ENCODE results near the gene LRMDA.
"Not testable (repeated sequence)": the region's sequence is repeated elsewhere in the genome, so short reads cannot be mapped to it uniquely, and the experiment has no call there.

The LRMDA gene

DNA sequence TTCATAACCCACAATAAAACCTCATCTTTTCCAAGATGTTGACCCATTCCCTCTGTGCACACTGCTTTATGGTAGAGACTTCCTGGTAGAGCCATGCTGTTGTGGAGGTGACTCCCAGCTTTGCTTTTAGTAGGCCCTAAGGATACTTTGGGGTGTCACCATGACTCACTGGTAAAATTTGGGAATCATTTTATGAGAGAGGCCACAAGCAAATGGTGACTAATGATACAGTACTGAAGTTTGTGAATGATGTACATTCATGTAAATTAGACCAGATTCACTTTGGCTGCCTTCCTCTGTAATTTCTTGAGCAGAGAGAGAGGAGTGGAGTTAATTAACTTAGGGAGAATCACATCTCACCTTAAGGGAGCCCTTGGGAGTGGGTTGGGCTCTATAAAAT, 686.5 kb downstream of the LRMDA start:
- no peak for DNase-seq (ENCODE audit: low read depth in 3 of 3)

DNA sequence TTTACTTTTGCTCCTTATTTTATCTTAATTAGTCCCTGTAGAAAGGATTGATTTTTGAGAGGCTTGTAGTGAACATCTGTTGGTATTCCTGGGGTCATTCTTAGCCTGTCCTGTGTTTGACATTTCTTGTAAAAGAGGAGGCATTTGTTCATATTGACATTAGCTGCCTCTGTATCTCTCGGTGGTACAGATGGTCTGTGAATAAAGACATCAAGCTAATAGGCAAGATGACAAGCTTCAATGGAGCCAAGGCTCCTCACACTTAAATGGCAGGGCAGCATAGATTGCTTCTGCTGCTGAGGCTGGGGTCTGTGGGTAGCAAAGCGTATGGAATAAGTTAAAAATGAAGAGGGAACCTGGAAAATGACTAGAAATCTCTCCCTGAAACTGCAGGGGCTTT, 687.6 kb downstream of the LRMDA start:
- no peak for DNase-seq (ENCODE audit: low read depth in 3 of 3)

DNA sequence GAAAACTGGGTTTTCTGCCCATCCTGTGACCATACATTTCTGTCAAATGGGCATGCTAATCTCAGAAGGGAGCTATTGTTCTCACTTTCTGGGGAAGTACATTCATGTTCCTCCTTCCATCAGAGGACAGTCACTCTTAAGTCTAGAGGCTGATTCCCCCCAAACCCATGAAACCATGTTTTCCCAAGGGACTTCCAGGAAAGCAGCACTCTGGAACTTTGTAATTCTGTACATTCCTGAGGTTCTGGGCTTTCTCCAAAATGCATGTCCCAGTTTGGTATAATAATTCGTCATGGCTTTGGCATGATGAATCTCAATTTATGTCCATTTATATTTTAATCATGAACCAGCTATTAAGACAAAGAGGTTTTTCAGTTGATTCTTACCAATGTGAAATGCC, 688.1 kb downstream of the LRMDA start:
- no peak for DNase-seq (ENCODE audit: low read depth in 3 of 3)

DNA sequence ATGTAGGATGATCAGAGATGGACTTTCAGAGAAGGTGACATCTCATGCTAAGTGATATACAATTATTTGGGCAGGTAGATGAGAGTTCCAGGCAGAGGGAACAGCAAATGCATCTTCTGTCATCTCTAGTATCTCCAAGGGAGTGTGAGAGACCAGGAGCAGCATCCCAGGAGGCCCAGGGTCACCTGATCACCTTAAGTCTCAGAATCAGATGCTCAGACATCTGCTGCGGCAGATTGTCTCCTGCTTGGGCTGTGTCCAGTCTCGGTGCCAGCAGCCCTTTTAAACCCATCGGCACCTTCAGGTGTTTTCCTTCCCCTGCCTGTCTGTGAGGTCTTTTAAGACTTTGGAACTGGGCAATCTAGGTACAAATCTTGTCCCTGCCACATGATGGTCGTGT, 690.6 kb downstream of the LRMDA start:
- DNase-seq (ENCODE audit: low read depth in 3 of 3): no peak

DNA sequence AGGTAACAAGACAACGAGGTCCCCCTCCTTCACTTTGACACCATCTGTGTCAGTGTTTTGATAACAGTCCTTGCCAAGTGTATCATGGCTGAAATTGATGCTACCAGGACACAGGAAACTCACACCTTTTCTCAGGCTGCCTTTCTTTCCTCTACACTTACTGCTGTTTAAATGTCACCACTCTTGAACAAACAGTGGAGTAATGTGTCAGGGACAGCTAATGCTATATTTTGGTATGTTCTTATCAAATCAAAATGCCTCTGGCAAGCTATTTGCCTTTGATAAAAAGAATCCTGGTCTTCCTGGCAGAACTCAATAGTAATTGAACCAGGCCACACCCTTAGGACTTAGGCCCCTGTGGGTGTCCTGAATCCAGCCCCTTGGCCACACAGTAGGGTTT, 692.9 kb downstream of the LRMDA start:
- no peak for DNase-seq (ENCODE audit: low read depth in 3 of 3)

DNA sequence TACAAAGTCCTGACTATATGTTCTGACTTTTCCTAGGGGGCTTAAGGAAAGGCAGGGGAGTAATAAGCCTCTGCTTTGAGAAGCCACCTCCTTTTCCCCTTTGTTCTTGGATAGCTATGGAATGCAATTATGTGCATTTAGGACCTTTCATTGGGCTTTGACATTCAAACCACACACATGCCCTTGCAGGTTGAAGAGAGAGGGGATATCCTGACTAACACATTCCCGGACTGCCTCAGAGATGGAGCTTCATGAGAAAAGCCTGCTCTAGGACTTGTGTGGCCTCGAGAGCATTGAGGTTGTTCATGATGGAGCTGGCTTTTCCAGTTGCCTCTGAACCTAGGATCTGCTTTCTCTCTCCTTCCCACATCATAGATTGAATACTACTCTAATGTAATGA, 694.5 kb downstream of the LRMDA start:
- DNase-seq (ENCODE audit: low read depth in 3 of 3): no peak

DNA sequence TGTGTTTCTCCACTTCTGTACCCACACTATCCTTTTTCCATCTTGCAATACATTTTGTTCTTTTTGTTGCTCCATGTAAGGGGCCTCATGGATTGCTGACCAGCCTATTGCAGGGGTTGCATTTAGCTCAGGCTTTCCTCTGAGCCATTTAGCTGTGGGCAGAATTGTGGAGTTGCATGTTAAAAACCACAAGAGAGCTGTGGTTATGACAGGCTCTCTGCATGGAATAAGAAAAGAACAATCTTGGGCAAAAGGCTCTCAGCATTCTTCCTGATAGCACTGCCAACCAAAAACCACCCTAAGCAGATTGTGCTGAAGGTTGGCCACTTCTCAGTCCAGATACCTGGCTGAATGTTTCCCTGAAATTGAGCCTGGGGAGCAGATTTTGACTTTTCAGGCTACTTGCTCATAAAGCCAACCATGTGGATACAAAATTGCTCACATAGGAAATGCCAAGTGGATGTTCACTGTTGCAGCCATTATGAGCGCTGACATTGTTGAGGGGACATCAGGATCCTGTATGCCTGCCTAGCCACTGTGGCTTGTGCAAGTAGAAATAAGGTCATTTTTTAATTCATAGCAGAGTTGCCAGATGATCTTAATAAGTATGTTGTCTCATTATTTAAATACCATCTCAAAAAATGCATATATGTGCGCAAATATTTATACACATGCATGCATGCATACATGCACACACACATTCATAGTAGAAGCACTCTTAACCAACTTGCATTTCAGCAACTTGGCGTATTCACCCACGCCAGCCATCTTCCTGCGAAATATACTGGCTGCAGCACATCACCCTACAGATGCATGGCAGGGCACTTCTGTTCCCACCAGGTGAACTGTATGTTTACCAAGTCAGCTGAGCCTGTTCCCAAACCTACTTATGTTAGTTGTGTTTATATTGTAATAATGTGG, 695.4 kb downstream of the LRMDA start:
- DNase-seq (ENCODE audit: low read depth in 3 of 3): no peak

DNA sequence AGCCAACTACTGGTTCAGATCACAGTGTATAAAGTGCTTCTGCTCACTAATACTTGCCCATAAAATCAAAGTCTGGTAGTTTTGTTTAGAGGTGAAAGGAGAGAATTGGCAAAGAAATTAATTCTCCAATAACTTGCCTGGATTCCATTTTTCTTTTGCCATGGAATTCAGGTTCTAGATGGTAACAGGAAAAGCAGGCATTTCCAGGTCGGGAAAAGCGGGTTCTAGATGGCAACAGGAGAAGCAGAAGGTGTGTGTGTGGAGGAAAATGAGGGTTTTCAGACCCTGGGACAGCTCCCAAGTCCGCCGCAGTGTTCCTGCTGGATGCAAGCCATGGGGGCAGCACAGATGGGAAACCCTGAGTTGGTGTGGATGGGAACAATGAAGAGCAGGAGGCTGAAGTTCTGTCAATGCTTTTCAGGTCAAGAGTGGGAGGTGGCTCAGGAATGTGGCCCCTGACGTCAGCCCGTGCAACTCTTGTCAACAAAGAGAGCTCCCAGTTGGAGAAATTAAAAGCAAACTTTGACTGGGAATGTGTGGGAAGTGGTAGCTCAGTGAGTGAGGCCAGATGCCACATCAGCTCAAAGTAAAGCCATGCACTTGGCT, 696.7 kb downstream of the LRMDA start:
- DNase-seq (ENCODE audit: low read depth in 3 of 3): no peak

DNA sequence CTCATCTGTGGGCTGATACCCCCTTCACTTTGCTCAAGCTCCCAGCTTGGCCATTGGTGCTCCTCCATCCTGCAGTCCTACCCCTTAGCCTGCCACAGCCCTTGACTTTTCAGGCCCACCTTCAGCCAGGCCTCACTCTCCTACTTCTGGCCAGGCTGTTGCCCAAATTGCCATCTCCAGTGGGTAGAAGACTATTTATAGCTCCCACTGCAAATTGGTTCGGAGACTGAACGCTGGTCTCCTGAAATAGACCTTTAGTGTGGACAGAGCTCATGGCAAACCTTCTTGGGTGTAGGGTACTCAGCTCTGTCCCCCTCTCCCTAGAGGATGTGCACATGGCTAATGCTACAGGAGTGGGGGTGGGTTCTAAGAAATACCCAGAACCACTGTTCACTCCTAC, 697.8 kb downstream of the LRMDA start:
- DNase-seq (ENCODE audit: low read depth in 3 of 3): no peak

DNA sequence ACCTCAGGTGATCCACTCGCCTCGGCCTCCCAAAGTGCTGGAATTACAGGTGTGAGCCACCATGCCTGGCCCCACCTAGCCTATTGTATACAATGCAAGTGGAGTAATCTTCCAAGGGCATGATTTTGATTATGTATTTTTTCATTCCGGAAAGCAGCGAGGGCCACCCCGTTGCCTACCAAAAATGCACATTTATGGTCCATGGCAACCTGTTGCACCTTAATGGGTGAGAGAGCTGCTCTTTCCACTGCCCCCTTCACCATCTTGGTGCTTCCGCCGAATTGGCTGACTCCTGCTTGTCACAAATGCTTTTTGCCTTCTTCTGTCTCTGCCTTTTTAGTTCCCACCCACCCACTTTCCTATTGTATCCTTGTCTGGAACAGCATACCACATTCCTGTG, 699.5 kb downstream of the LRMDA start:
- no peak for DNase-seq (ENCODE audit: low read depth in 3 of 3)

DNA sequence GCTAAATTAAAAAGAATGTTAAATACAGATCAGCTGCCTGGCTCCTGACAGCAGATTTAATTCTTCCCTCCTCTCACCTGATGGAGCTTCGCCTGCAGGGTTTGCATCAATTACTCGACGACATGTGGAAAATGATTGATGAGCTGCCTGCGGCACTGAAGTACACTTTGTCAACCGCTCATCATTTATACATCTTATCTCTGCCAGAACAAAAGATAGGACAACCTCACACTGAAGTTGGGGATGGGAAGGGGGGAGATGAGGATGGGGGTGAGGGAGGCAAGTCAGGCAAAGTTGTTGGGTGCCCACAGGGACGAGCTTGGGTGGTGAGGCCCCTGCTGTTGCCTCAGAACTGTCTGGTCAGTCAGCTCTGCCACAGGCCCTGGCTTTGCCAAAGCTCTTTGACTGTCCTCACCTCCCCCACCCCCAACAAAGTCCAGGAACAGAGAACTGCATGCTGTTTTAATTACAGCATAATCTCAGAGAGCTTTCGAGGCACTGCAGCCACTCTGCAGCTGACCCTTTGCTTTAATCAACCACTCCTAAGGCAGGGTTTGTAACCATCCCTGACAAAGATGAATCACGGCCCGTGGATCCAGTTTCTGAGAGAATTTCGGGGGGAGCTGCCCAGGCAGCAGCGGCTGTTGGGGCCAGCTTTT, 702.3 kb downstream of the LRMDA start:
- DNase-seq (ENCODE audit: low read depth in 3 of 3): no peak

DNA sequence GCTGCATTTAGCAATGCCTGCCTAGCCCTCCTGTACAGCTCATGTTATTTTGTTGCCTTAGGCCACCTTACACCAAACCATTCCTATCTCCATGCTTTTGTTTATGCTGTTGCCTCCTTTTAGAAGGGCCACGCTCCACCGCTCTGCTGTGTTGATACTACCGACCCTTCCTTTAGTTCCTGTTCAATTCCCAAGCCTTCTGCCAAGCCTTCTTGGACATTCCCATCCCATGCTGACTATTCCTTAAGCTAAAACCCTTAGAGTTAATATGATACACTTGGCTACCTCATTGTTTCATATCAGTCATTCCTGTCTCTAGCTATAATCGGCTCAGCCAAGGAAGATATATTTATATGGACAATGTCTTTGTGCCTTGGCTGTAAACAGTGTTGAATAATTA, 705.5 kb downstream of the LRMDA start:
- DNase-seq (ENCODE audit: low read depth in 3 of 3): no peak

DNA sequence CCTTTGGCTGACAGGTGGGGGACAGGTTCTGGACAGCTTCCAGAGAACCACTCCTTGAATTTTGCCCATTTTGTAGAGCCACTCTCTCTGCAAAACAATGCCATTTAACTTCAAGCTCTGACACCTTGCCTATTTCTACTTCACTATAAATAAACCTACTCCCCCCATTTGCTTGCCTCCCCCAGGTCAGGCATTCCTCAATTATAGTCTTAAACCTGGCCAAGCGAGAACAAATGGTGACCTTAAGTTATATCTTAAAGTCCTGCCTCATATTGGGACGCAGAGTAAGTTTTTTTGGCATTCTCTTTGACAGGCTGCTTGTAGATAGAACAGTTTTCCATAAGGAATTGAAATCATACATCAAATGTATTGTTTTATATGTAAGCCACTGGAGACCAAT, 706.9 kb downstream of the LRMDA start:
- no peak for DNase-seq (ENCODE audit: low read depth in 3 of 3)

DNA sequence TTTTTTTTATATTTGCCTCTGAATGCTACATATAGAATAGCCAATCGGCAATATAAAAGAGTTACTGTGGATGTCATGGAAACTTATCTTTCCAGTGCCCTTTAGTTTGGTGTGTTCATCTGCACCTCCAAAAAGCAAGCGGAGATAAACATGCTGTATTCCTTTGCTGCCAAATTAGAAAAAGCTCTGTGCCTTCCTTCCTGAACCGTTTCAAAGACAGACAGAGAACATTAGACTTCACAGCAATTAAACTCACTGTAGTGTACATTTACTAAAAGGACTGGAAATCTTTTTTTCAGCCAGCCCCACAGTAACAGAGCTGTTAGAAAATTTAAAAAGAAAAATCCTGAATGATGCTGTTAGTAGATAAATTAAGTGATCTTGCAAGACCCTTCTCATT, 707.5 kb downstream of the LRMDA start:
- DNase-seq (ENCODE audit: low read depth in 3 of 3): no peak

DNA sequence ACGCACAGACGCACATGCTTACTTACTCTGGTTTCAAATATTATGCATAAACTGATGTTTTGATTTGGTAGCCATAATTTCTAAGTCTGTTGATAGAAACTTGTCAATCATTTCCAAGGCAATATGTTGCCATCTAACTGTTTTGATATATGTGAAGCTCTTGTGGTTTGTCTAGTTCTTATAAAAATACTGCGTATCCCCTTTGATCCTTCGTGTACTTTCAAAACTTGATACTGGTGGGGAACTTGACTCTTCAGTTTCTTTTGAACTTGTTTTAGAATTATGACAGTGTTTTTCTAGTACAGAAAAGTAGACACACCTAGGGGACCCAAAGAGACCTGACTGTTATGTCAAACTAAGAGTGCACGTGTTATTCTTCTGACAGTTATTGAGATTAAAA, 708.0 kb downstream of the LRMDA start:
- DNase-seq (ENCODE audit: low read depth in 3 of 3): no peak

DNA sequence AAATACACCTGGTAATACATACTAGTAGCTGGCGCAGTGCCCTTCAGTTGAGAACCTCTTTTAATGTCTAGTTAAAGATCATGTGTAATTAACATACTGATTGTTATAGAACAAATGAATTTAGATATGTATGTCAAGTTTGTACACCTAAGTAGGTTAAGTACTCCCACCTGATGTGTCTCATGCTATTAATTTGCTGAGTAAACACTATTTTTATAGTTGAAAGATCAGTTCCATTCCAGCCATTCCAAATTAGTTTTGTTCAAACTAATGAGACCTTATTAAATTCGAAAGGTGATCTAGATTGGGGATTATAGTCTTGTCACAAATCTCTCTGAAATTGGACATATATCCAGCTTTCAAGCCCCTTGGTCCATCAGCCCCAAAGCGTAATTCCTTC, 710.0 kb downstream of the LRMDA start:
- no peak for DNase-seq (ENCODE audit: low read depth in 3 of 3)

DNA sequence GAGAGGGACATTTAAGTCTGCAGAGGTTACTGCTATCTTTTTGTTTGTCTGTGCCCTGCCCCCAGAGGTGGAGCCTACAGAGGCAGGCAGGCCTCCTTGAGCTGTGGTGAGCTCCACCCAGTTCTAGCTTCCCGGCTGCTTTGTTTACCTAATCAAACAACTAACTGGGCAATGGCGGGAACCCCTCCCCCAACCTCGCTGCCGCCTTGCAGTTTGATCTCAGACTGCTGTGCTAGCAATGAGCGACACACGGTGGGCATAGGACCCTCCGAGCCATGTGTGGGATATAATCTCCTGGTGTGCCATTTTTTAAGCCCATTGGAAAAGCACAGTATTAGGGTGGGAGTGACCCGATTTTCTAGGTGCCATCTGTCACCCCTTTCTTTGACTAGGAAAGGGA, 716.8 kb downstream of the LRMDA start:
- DNase-seq (ENCODE audit: low read depth in 3 of 3): not testable (repeated sequence)

DNA sequence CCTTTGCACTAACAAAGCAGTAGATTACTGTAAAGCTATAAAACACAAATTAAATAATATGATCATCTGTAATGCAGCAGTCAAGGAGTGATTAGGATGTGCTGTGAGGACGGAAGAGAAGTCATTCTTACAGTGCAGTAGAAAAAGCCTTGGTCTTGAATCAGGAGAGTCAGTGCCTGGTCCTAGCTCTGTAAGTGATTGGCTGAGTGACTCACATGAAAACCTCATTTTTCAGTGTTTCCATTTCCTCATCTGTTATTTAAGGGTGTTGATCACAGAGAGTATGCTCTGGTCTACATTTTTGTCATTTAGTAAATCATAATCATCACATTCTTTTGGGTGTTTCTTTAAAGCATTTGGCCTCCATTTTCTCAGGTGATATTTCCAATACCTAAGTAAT, 717.8 kb downstream of the LRMDA start:
- DNase-seq (ENCODE audit: low read depth in 3 of 3): no peak

DNA sequence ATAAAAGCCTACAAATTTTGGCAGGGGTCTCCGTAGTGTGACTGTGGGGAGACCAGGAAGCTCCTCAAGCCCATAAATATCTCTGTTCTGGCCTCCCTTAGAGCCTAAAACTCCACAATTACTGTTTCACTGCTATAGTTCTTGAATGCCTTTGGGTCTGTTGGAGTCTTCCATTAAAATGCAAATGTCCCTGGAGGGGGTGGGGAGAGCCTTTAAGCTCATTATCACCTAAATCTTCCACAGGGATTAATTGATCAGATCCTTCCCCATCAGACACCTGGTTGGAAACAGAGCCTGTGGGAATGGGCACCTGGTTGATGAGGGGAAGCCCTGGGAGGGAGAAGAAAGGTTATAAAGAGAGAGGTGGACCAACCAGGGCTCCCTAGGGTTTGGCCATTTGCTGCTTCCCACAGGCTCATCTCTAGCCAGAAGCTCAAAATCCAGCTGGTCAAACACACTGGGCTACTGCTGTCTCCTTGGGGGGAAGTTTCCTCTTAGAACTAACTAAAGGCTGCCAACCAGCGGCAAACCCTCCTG, 718.2 kb downstream of the LRMDA start:
- no peak for DNase-seq (ENCODE audit: low read depth in 3 of 3)

DNA sequence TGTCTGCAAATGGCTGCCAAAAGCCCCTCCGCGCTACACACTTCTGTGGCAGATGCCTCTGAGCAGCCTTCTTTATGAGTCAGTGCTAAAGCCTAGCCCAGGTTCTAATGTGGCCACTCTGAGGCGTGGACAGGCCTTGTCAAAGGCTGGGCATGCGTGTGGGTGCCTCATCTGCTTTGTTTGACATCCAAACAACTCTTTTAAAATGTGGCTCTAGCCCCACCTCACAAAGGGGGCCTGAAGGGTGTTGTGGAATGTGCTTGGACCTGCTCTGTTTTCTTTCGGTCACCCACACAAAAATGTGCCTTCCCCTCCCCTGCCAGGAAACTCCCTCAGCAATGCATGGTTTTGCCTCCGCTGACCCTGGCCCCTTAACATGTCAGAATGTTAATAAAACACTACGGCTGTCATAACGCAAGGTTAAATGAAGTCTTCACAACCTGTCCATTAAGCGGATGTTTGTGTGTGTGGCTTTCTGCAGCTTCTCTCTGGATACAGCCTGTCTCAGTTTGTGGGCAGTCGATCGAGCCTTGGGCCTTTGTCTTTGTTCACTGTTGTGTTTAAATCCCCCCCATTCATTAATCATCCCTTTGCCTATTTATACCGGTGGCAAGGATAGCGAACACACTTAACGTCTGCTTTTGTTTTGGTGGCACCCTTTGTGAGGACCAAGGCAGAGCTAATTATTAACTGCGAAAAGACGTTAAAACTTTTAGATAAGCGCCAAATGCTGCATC, 718.9 kb downstream of the LRMDA start:
- no peak for DNase-seq (ENCODE audit: low read depth in 3 of 3)

DNA sequence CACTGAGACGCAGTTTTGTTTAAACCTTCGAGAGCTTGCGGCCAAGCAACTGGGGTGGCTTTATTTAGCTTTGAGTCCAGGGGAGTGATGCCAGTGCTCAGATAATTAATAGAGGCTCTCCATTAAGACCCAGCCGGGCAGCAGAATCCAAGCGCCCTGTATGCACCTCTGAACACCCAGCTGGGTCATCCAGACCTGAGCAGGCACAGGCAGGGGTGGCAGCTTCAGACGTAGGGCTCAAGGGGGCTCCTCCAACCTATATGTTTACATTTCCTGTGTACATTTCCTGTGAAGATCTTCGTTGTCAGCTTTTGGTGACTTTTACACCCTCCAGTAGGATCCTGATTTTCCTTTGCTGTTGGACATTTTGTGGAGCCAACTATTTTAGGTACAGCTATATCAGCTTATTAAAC, 719.5 kb downstream of the LRMDA start:
- DNase-seq (ENCODE audit: low read depth in 3 of 3): no peak

DNA sequence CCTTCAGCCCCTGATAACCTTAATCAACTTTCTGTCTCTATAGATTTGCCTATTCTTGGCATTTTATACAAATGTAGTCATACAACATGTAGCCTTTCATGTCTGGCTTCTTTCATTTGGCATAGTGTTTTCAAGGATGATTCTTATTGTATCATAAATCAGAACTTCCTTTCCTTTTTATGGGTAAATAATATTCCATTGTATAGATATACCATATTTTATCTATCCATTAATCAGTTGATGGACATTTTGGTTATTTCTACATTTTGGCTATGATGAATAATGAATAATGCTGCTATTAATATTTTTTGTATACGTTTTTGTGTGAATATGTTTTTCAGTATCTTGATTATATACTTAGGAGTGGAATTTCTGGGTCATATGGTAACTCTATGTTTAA, 720.8 kb downstream of the LRMDA start:
- DNase-seq (ENCODE audit: low read depth in 3 of 3): no peak
